Osteocyte (in vitro differentiated cells): ENCODE data around the gene MRPL33. TPM values are rescaled to one million over a fixed set of nuclear protein-coding genes. Genes with fewer than 3 reads are reported as not detected.
A peak's percentile ranks its signal among the peaks of the same experiment; 100 is the strongest.

Experiments used
- DNase-seq: peaks from one replicate; pipeline ENCODE4 v3.0.0; 2021; ENCODE audit warnings: mixed read lengths; ENCODE audit not compliant: unreplicated experiment; ENCODE audit errors: extremely low spot score
- H3K27ac Mint-ChIP-seq: one replicate; pipeline ENCODE4 v1.8.0; 2021; ENCODE audit warnings: mild to moderate bottlenecking, mixed read lengths; ENCODE audit not compliant: unreplicated experiment
- H3K27me3 Mint-ChIP-seq: one replicate; pipeline ENCODE4 v1.8.0; 2021; ENCODE audit warnings: mixed read lengths; ENCODE audit not compliant: unreplicated experiment
- H3K36me3 Mint-ChIP-seq: one replicate; pipeline ENCODE4 v1.8.0; 2021; ENCODE audit warnings: mixed read lengths; ENCODE audit not compliant: unreplicated experiment
- H3K4me1 Mint-ChIP-seq: one replicate; pipeline ENCODE4 v1.8.0; 2021; ENCODE audit warnings: mixed read lengths; ENCODE audit not compliant: unreplicated experiment
- H3K4me3 Mint-ChIP-seq: one replicate; pipeline ENCODE4 v1.8.0; 2021; ENCODE audit warnings: mild to moderate bottlenecking, moderate library complexity, mixed read lengths; ENCODE audit not compliant: unreplicated experiment
- H3K9me3 Mint-ChIP-seq: one replicate; pipeline ENCODE4 v1.8.0; 2021; ENCODE audit warnings: mixed read lengths; ENCODE audit not compliant: unreplicated experiment
- CTCF ChIP-seq: fragments of 200-600 bp; sonication (generic); IDR thresholded peaks from 2 replicates; pipeline ENCODE4 v1.5.0; 2021; ENCODE audit warnings: antibody characterized with exemption, mild to moderate bottlenecking, moderate library complexity
- total RNA-seq: library from RNA; stranded (reverse); gene quantifications from 2 replicates; pipeline ENCODE4 v1.2.1, GENCODE V29; 2021

MRPL33 gene
- total RNA-seq, 1 donor from 2014 or later: 43.5 TPM

GRCh38 chr2:27798948-27799645 lies 27.6 kb downstream of the MRPL33 start:
- Mint-ChIP-seq H3K9me3 (no peaks in the 10 kb centered on the region), H3K36me3 (no peaks in the 10 kb centered on the region), H3K27me3 (no peaks in the 10 kb centered on the region), H3K4me1 (peaks cover 53% of the 10 kb centered on the region), H3K4me3 (peak overlapping the region; percentile 14), H3K27ac (peak overlapping the region; percentile 94)
- peak; percentile 89 for DNase-seq
- TF ChIP-seq CTCF: no peak

GRCh38 chr2:27799646-27800010 lies 28.1 kb downstream of the MRPL33 start:
- peak overlapping the region; percentile 94 for H3K27ac Mint-ChIP-seq

GRCh38 chr2:27800856-27801255 lies 29.3 kb downstream of the MRPL33 start:
- TF ChIP-seq CTCF: no peak
- Mint-ChIP-seq H3K27ac (peak overlapping the region; percentile 94), H3K4me3 (no peak overlapping the region), H3K4me1 (peaks cover 48% of the 10 kb centered on the region), H3K9me3 (no peaks in the 10 kb centered on the region), H3K36me3 (no peaks in the 10 kb centered on the region), H3K27me3 (no peaks in the 10 kb centered on the region)
- no peak for DNase-seq

More at GRCh38 chr2:27799646-27800010, 28.1 kb downstream of the MRPL33 start:
- H3K27me3 Mint-ChIP-seq: no peaks in the 10 kb centered on the region
- TF ChIP-seq CTCF: no peak
- H3K9me3 Mint-ChIP-seq: no peaks in the 10 kb centered on the region
- peak overlapping the region; percentile 28 for H3K4me3 Mint-ChIP-seq
- DNase-seq: no peak
- peaks cover 53% of the 10 kb centered on the region for H3K4me1 Mint-ChIP-seq
- H3K36me3 Mint-ChIP-seq: no peaks in the 10 kb centered on the region

GRCh38 chr2:27802547-27802946 lies 31.0 kb downstream of the MRPL33 start:
- H3K9me3 Mint-ChIP-seq: no peaks in the 10 kb centered on the region
- no peaks in the 10 kb centered on the region for H3K36me3 Mint-ChIP-seq
- H3K27me3 Mint-ChIP-seq: no peaks in the 10 kb centered on the region
- no peak overlapping the region for H3K4me3 Mint-ChIP-seq
- DNase-seq: no peak
- TF ChIP-seq CTCF: no peak
- H3K27ac Mint-ChIP-seq: no peak overlapping the region
- H3K4me1 Mint-ChIP-seq: peaks cover 41% of the 10 kb centered on the region

- DNase-seq: no peak
- Mint-ChIP-seq H3K4me3 (no peak overlapping the region), H3K36me3 (no peaks in the 10 kb centered on the region), H3K27me3 (no peaks in the 10 kb centered on the region), H3K4me1 (peaks cover 37% of the 10 kb centered on the region), H3K9me3 (no peaks in the 10 kb centered on the region), H3K27ac (no peak overlapping the region)
- no peak for TF ChIP-seq CTCF
Measured at GRCh38 chr2:27803046-27803445, 31.5 kb downstream of the MRPL33 start.
